Inflammatory macrophage treated with lipopolysaccharide for 1 hour (primary cell): ENCODE measurements around the gene EML6.

Source experiments
- DNase-seq, 2 donors: peaks; one replicate each; pipeline ENCODE4 v3.0.0-alpha.2; 2020 to 2022

Gene EML6

DNA sequence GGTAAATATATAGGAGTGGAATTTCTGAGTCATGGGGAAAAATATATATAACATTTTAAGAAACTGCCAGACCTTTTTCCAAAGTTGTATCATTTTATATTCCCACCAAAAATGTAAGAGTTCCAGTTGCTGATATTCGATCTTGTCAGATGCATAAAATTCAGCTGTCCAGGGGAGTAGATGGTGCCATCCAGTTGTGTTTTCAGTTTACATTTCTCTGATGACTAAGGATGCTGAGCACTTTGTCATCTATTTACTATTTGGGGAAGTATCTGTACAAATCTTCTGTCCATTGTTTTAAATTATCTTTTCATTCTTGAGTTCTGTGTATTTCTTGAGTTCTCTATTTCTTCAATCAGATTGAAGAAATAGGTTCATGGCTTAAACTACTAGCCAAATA is 200.7 kb downstream of the EML6 start:
- DNase-seq, result no peak

DNA sequence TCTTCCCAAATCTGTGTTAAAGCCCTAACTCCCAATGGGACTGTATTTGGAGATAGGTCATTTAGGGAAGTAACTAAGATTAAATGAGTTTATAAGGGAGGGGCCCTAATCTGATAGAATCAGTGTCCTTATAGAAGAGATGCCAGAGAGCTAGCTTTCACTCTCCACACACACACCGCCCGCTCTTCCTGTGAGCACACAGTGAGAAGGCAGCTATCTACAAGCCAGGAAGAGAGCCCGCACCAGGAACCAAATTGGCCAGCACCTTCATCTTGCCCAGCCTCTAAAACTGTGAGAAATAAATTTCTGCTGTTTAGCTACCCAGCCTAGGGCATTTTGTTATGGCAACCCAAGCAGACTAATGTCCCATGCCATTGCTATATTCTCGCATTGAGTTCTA is 201.6 kb downstream of the EML6 start:
- no peak for DNase-seq

DNA sequence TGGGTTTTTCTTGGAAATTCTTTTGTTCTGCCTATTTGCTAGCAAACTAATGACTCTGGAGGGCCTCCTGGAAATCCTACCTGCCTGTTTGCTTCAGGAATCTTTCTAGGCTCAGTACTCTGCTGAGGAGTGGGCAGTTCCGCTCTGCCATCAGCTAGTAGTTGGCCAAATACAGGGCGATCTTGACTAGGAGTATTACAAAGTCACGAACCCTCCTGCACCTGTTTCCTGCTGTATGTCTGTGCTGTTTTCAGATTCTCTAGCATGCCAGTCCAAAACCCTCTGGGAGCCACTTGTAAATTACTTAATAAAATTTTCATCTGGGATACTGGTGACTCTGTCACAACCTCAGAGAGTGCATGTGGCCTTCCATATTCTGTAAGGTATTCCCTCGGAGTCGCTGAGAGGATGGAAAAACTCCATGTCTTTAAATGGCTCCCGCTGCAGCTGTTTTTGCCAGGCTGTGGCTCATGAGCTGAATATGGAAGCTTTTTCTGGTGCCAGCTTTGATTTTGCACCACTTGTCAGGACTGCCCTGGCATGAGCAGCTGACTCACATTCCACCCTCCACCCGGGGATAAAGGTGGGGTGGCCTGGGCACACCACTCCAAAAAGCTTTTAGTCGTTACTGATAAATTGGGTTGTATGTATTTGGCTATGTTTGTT is 203.8 kb downstream of the EML6 start:
- no peak for DNase-seq

DNA sequence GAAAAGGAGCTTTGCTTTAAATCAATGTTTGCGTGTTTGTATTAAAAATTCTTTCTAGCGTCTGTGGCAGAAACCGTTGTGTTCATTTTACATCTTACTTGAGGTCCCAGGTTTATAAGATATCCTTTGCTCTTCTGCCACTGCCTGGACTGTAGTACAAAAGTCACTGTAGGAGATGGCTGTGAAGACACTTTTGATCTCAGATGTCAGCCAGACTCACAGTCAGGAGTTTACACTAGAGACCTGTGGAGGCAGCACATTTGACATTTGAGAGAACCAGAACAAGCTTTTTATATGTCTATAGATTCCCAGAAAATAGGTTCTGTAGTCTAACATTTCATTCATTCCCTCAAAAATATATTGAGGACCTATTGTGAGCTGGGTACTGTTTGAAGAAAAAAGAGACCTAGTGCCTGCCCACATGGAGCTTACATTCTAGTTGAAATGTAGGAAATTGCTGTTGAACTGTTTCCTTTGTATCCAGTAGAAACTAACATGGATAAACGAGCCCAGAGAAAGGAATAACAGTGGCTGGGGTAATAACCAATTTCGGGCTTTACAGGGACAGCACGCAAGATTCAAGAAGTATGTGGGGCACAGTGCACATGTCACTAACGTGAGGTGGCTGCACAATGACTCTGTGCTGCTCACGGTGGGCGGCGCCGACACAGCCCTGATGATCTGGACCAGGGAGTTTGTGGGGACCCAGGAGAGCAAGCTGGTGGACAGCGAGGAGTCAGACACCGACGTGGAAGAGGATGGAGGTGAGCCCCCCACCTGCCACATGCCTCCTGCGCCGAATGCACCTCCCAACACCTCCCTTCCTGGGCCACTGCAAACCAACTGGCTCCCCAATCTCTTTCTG is 204.5 kb downstream of the EML6 start:
- DNase-seq, result no peak

DNA sequence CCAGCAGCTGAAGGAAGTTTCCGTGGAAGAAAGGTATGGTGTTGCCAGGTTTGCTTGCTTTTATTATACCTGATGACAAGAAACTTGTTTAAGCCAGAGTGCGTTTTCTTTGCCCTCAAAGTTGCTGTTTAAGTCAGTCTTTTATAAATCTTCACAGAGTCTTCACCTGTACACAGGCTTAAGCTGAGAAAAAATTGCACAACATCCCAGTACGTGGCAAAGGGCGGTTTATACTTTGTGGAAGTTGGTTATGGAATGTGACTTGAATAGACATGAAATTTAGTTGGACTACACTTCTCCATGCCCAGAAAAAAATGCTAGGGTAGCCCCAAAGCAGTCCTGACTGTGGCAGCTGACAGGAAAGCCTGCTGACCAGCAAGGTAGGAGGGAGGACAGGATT is 205.3 kb downstream of the EML6 start:
- no peak for DNase-seq

DNA sequence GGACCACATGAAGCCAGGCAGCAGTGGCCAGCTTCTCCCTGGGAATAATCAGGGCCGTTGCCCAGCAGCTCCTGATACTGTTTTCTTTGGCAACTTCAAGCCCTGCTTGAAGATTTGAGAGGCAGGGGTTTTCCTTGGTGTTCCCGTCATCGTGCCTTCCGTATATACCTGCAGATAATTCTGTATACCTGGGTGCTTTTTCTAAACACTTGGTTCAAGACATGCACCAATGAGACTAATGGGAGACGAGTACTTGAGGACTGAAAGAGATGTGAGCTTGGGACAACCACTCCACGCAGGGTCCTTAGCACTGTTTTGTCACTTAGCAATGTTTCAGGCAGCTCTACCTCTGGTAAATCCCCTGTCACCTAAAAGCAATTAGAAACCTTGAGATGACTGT is 208.0 kb downstream of the EML6 start:
- no peak for DNase-seq

DNA sequence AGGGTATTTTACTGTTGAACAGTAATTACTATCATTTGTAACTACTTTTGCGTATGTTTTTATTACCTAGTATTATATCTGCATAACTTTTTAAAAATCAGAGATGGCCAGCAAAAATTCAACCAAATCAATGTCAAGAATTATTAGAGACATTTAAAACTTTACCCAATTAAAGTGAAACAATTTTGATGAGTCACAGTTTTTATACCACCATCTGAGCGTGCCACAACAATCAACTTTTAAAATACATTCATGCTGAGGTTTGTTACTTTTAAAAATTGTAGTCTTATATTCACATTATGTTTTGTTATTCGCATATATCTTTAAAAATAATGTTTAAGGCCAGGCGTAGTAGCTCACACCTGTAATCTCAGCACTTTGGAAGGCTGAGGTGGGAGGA is 211.9 kb downstream of the EML6 start:
- DNase-seq, result no peak

DNA sequence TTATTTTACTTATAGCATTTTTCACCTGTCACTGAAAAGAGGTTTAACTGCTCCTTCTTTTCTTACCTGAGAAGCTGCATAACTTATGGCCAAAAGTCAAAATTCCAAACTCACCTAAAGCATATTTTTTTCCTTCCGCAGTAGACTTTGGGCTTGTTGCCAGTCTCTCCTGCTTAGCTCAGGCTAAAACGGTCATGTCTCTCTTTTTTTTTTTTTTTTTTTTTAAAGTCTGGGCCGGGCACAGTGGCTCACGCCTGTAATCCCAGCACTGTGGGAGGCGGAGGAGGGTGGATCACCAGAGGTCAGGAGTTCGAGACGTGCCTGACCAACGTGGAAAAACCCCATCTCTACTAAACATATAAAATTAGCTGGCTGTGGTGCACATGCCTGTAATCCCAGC is 213.3 kb downstream of the EML6 start:
- DNase-seq, result no peak

DNA sequence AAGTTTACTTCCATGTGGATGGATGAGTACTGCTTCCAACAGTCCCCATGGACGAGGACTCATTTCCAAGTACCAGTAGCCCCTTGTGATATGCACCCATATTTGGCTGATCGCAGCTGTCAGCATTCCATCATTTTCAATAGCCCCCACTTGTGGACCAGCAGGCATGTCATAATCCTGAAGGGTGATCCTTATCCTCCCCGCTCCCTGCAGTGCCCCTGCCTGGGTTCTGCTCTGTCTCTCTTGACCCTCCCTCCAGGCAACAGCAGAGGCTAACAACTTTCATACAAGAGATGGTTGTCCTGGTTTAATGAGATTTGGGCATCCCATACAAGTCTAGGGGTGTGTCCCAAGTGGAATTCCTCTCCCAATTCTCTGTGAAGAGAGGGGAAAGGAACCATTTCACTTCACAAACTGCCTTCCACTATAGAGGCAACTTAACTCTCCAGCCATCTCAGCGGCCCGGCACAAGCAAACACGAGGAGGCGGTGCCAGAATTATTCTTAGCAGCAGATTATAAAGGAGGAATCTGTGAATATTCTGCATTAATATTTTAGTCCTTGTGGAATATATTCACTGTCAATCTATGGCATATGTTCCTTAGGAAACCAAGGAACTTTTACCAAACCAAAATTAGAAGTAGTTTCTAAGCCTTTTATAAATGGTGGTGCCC is 216.1 kb downstream of the EML6 start:
- DNase-seq, result no peak

DNA sequence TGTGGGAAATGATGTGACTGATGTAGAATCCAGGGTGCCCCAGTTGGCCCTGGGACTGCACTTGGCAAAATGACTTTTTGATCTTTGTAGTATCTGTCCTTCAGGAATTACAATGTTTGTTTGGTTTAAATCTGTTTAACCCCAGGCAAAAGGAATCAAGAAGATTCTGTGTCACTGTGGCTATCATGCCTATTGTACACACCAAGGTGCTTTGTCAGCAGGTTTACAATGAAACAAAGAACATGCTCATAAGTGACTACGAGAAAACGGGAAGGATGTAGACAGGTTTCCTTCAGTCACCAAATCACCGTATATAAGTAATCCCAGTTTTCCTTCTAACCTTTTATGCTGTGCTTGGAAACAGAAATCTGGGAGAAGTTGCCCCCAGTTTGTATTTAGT is 217.3 kb downstream of the EML6 start:
- DNase-seq, result no peak

DNA sequence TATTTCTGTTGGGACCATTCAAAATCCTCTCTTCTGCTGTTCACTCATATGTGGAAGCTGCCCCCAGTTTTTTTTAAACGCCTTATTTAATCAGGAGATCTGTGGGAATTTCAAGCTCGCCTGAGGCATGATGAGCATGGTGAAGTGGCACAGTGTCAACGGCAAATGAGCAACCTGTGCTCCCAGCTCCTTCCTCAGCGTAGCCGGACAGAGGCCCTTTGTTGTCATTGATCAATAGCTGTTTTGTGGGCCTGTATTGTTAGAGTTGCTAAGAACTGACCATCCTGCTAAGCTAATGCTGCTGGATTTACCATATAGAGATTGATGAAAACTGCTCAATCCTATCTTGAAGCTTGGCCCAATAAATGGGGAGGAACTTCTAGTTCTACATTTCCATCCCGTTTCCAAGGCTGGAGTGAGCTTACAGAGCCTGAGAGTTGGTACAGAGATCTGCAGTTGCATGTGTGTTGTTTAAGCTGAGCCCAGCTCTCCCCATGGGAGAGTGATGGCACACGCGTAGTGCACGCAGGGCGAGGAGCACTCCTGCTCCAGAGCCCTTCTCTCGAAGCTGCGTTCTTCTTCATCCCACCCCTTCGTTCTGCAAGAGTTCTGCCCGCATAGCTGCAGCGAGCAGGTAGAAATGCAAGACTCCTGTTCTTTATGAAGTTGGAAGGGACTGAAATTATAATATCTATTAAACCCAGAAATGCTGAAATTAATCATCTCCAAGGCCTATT is 218.0 kb downstream of the EML6 start:
- no peak for DNase-seq

DNA sequence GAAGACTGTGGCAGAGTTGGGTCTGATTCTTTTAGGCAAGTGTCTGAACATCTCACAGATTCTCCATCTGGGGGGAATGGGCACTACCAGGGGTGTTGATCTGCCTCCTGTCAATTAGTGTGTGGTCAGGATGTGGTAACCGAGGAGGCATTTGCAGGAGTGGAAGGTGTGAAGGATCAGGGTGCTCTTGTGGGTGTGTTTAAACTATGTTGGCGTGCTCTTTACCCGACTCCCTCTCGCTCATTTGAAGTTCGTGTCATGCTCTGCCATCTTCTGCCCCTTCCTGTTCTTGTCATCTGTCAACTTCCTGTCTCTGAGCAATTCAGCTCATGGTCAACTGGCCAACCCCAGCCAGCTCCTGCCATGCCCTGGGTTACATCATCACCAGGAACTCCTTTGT is 218.9 kb downstream of the EML6 start:
- no peak for DNase-seq

DNA sequence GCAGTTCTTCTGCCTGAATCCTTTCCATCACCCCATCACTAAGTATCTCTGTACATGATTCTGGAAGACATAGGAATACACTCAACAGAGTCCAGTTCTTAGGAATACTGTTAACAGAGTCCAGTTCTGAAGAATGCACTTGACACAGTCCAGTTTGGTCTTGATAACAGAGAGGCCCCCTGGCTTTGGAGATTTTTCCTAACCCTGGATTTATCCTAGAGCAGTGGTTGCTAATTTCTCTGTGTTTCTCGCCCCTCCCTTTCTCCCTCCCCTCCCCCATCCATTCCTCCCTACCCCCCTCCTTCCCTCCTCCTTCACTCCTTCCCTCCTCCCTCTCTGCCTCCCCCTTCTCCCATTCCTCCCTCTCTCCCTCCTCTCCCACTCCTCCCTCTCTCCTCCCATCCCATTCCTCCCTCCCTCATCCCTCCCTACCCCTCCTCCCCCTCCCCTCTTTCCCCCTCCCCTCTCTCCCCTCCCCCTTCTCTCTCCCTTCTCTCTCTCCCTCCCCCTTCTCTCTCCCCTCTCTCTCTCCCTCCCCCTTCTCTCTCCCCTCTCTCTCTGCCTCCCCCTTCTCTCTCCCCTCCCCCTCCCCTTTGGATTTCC is 221.4 kb downstream of the EML6 start:
- DNase-seq, result no peak

DNA sequence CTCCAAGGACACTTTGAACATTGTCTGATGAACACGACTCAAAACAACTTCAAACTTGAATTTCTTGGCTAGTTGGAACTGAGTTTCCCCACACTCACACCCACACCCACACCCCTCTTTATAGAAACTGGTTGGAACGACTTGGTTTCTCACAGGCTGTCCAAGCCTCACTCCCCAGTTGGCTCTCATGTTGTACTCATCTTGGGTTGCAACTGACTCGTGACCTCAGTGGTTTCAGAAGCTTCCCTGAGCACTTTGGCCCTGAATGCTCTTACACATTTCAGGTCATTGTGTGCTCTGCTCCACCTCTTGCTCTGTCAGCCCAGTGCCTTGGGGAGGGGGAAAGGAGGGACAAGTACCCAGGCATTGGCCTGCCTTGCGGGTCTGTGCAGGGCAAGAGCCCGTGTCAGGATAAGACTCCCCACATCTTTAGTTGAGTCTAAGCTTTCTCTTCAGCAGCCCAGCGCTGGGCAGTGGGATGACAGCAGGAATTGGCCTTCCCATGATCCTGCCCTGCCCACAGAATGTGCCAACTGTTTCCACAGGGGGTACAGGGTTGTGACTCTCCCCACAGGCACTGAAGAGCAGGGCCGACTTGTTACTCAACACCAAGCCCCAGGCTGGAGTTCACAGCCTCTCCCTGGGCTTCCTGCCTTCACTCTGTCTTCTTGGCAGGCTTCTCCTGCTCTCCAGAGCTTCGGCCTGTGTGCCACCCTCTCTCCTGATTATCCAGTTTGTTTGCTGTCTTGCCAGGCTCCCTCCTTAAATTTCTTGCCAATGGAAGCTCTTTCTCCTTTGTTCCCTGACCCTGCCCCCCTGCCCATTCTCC is 222.1 kb downstream of the EML6 start:
- no peak for DNase-seq

DNA sequence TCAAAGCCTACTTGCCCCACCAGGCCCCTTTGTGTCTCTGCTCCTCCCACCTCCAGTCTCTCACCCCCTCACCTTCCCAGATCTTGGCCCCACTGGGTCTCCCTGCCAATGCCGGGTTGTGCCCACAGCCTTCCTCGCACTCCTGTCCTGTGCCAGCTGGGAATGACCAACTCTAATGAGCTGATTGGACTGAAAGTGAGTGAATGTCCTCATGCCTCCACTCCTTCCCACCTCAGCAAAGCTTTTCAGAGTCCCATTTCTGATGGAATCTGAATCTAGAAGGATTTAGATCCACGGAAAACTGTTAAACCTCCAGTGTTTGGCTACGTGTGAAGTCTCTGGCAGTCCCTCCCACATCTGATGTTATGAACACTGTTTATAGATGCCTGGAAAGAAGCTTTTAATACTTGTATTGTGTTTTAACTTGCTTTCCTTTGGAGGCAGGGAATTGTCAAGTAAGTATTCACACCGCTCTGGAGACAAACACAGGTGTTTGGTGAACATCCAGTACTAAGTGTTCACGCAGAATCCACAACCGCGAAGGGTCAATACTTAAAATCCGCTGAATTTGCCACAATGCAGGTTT is 222.9 kb downstream of the EML6 start:
- DNase-seq, result no peak

DNA sequence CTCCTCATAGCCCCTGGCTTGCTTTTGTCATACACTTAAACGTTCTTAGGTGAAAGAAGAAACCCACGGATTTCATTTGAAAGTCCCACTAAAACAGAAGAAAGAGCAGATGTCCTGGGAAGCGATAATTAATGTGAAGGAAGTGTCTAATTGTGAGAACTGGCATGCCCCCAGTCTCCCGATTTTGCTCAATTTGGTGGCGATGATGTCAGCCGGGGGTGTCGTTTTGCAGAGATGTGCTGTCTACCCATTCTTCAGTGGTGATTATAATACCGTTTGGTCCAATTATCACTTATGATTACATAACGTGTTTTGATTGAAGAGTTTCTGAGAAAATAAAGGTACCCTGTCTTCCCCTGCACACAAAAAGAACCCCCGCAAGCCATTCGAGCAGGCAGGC is 223.7 kb downstream of the EML6 start:
- no peak for DNase-seq

DNA sequence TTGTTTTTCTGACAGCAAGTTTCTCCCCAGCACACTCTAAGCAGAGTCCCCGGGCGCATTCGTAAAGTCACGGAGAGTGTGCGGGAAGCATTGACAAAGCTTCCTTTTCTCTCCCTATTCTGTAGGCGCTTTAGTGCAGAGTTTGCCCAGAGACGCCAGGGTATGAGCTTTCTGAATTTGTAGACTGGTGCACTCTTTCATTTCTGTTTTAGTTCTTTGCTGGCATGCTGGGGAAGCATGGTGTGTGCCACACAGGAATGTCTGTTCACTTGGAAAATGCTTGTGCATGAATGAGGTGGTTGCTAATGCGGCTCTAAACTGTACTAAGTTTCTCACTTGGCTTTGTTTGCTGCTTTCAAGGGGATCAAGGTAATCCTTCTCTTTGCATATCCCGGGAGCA is 224.2 kb downstream of the EML6 start:
- DNase-seq, result no peak

DNA sequence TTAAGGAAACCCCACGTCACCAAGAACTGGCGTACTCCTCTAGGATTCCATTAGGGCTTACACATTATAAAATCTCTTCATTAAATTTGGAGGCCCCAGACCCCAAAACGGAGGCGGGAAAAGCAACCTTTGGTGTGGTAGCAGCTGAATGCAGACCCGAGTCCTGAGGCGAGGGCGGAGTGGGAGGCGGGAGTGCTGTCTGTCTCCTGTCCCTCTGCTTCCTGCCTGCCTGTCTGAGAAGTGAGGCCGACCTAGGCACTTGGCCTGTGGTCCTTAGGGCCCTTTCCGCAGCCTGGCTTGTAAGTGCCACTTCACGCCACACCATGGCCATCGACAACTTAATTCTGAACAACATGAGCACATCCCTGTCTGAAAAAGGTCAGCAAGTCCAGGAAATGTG is 224.7 kb downstream of the EML6 start:
- DNase-seq, result no peak

DNA sequence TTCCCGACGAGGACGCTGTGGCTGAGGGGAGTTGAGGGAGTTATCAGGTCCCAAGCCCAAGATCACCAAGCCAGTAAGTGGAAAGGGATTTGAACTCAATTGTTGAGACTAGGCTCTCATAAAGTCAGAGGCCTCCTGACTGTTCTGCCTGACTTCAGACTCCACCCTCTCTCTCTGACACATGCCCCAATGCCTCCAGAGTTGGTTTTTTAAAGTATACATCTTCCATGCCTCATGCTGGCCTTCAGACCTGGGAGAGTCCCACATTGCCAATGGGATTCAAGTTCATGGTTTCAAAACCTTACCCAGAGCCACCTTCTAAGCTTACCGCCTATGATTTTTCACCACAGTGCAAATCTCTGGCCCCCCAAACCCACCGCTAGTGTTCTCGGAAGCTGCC is 226.0 kb downstream of the EML6 start:
- no peak for DNase-seq

DNA sequence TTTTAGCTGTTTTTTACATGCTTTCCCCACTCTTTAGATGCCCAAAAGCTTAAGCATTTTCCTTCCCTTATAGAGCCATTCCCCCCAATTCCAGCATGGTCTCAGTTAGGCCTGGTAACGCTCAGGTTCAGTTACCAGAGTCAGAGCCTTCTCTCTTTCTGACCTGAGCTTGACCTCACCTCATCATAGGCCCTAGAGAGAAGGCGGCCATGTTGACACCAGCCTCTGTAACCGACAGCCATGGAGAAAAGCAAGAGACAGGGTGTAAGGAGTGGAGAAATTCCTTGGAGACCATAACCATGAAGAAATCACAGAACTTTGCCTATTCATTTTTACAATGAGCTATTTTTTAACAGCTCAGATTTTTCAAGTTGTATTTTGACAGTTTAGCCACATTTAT is 227.3 kb downstream of the EML6 start:
- no peak for DNase-seq

DNA sequence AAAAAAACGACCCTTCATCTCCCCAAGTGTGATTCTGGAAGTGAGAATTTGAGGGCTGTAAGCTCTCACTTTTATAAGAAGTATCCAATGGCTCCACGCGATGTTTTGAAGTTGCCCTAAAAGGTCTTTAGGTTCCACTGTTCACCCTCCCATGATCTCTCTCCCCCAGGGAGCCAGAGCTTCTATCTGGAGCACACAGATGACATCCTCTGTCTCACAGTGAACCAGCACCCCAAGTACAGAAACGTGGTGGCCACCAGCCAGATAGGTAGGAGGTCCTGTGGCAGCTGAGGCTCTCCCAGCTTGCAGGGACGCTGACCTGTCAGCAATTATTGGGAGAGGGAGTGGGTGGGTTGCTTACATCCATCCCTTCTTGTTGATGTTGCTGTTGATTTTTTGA is 229.0 kb downstream of the EML6 start:
- DNase-seq, result no peak

DNA sequence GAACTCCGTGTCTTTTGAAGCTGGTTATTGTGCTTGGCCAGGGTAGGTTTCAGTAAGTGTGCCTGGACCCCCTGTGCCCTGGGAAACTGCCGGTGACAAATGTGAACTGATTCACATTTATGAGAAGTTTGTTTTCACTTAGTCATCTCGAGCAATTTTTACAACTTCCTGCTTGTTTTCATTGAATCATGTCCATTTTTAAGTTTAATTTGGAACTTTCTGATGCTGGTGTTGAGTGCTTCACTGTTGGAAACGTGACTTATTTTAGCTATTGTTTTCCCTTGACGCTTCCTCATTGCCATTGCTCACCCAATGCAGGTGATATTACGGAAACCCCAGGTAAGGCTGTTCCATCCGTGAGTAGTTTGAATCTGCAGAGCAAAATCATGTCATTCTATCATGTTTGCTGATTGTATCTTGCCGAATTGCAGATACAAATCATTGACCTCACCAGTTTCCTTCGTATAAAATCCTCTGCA is 229.6 kb downstream of the EML6 start:
- DNase-seq, result no peak
